Trophoblast cell (in vitro differentiated cells and primary cell): ENCODE results near the gene GSTP1.
"Not testable (repeated sequence)": the region's sequence is repeated elsewhere in the genome, so short reads cannot be mapped to it uniquely, and the experiment has no call there.

Experiments
- DNase-seq, 2 donors: peaks; one replicate each; pipeline ENCODE4 v3.0.0-alpha.2; 2016
- H2AFZ ChIP-seq: 2 replicates; pipeline ENCODE4 v1.6.1; 2013; ENCODE audit warnings: low read length, moderate library complexity, mild to moderate bottlenecking; ENCODE audit not compliant: insufficient read depth, poor library complexity
- H2AK5ac ChIP-seq: 2 replicates; pipeline ENCODE4 v1.6.1; 2013; ENCODE audit warnings: mild to moderate bottlenecking, low read length
- H2BK120ac ChIP-seq: 2 replicates; pipeline ENCODE4 v1.6.1; 2013; ENCODE audit warnings: low read length, mild to moderate bottlenecking, moderate library complexity; ENCODE audit not compliant: insufficient read depth, poor library complexity
- H2BK12ac ChIP-seq: 2 replicates; pipeline ENCODE4 v1.6.1; 2013; ENCODE audit warnings: mild to moderate bottlenecking, low read length, moderate library complexity
- H2BK5ac ChIP-seq: 2 replicates; pipeline ENCODE4 v1.6.1; 2013; ENCODE audit warnings: low read length, low read depth, moderate library complexity, mild to moderate bottlenecking; ENCODE audit not compliant: poor library complexity
- H3K14ac ChIP-seq: 2 replicates; pipeline ENCODE4 v1.6.1; 2013; ENCODE audit warnings: mild to moderate bottlenecking, low read length
- H3K18ac ChIP-seq: 2 replicates; pipeline ENCODE4 v1.6.1; 2013; ENCODE audit warnings: mild to moderate bottlenecking, low read length
- H3K23ac ChIP-seq: 2 replicates; pipeline ENCODE4 v1.6.1; 2013; ENCODE audit warnings: low read length
- H3K27ac ChIP-seq: 2 replicates; pipeline ENCODE4 v1.5.1; 2013; ENCODE audit warnings: low read depth, mild to moderate bottlenecking, inconsistent platforms, low read length, moderate library complexity
- H3K27me3 ChIP-seq: 2 replicates; pipeline ENCODE4 v1.6.1; 2013; ENCODE audit warnings: inconsistent platforms, mild to moderate bottlenecking, low read length, moderate library complexity; ENCODE audit not compliant: insufficient read depth
- H3K36me3 ChIP-seq, 2 experiments: 1 replicate in 1 of 2; 2 replicates in 1 of 2; pipeline ENCODE4 v1.6.1; 2013; ENCODE audit warnings: low read length in 2 of 2, mild to moderate bottlenecking in 2 of 2, moderate library complexity in 1 of 2; ENCODE audit not compliant: insufficient read depth in 2 of 2, control insufficient read depth in 1 of 2
- H3K4ac ChIP-seq: 2 replicates; pipeline ENCODE4 v1.6.1; 2013; ENCODE audit warnings: low read depth, mild to moderate bottlenecking, low read length, moderate library complexity
- H3K4me1 ChIP-seq, 2 experiments: 1 replicate in 1 of 2; 2 replicates in 1 of 2; pipeline ENCODE4 v1.6.1; 2013; ENCODE audit warnings: low read length in 2 of 2, mild to moderate bottlenecking in 2 of 2, moderate library complexity in 1 of 2; ENCODE audit not compliant: insufficient read depth in 2 of 2, control insufficient read depth in 1 of 2
- H3K4me2 ChIP-seq: 2 replicates; pipeline ENCODE4 v1.6.1; 2013; ENCODE audit warnings: inconsistent platforms, mild to moderate bottlenecking, low read length, moderate library complexity
- H3K4me3 ChIP-seq: 2 replicates; pipeline ENCODE4 v1.5.1; 2013; ENCODE audit warnings: mild to moderate bottlenecking, low read depth, low read length, inconsistent platforms
- H3K79me1 ChIP-seq: one replicate; pipeline ENCODE4 v1.6.1; 2013; ENCODE audit warnings: low read length
- H3K79me2 ChIP-seq: 2 replicates; pipeline ENCODE4 v1.6.1; 2013; ENCODE audit warnings: low read length, mild to moderate bottlenecking; ENCODE audit not compliant: control insufficient read depth, insufficient read depth, poor library complexity
- H3K9ac ChIP-seq: 2 replicates; pipeline ENCODE4 v1.6.1; 2013; ENCODE audit warnings: mild to moderate bottlenecking, low read length
- H3K9me3 ChIP-seq: 2 replicates; pipeline ENCODE4 v1.6.1; 2013; ENCODE audit warnings: low read depth, mild to moderate bottlenecking, control low read depth, inconsistent platforms, low read length; ENCODE audit not compliant: insufficient read depth
- H4K12ac ChIP-seq: 2 replicates; pipeline ENCODE4 v1.6.1; 2013; ENCODE audit warnings: low read depth, mild to moderate bottlenecking, low read length, moderate library complexity
- H4K8ac ChIP-seq: 2 replicates; pipeline ENCODE4 v1.6.1; 2013; ENCODE audit warnings: low read depth, mild to moderate bottlenecking, low read length, moderate library complexity
- H4K91ac ChIP-seq: one replicate; pipeline ENCODE4 v1.6.1; 2013; ENCODE audit warnings: low read depth, mild to moderate bottlenecking, low read length, moderate library complexity
- WGBS: extraction: QIAGEN DNeasy Blood & Tissue Kit; methylation state at CpG from one replicate; pipeline ENCODE4 v1.1.7; 2013; ENCODE audit warnings: missing lambda C conversion rate; ENCODE audit not compliant: insufficient read length, insufficient coverage; ENCODE audit errors: extremely low coverage; 5-methylcytosine and 5-hydroxymethylcytosine counted together

GSTP1 gene

DNA sequence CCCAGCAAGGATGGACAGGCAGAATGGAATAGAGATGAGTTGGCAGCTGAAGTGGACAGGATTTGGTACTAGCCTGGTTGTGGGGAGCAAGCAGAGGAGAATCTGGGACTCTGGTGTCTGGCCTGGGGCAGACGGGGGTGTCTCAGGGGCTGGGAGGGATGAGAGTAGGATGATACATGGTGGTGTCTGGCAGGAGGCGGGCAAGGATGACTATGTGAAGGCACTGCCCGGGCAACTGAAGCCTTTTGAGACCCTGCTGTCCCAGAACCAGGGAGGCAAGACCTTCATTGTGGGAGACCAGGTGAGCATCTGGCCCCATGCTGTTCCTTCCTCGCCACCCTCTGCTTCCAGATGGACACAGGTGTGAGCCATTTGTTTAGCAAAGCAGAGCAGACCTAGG is 2.3 kb downstream of the GSTP1 start:
- H2AFZ ChIP-seq: no peak overlapping the region
- H3K79me1 ChIP-seq: peaks cover 10% of the 10 kb centered on the region
- peaks cover 19% of the 10 kb centered on the region for H3K79me2 ChIP-seq
- H3K9me3 ChIP-seq: peaks cover 4% of the 10 kb centered on the region
- H3K36me3 ChIP-seq: peaks cover 28 to 32% of the 10 kb centered on the region in 2 experiments
- no peak overlapping the region for H2BK12ac ChIP-seq
- no peak overlapping the region for H3K18ac ChIP-seq
- no CpG with 5 or more reads among the region's 4 CpGs for WGBS
- no peak overlapping the region for H4K12ac ChIP-seq
- peak overlapping the region; percentile 63 for H3K4me2 ChIP-seq
- H3K4me3 ChIP-seq: no peak overlapping the region
- no peak overlapping the region for H3K4ac ChIP-seq
- no peak overlapping the region for H3K27ac ChIP-seq
- no peak for DNase-seq
- peaks cover 23 to 27% of the 10 kb centered on the region in 2 experiments for H3K4me1 ChIP-seq
- H3K9ac ChIP-seq: no peak overlapping the region
- H3K23ac ChIP-seq: no peak overlapping the region
- H4K91ac ChIP-seq: no peak overlapping the region
- H3K14ac ChIP-seq: no peak overlapping the region
- H2BK5ac ChIP-seq: no peak overlapping the region
- no peak overlapping the region for H4K8ac ChIP-seq
- no peak overlapping the region for H2BK120ac ChIP-seq
- no peaks in the 10 kb centered on the region for H3K27me3 ChIP-seq
- H2AK5ac ChIP-seq: no peak overlapping the region

DNA sequence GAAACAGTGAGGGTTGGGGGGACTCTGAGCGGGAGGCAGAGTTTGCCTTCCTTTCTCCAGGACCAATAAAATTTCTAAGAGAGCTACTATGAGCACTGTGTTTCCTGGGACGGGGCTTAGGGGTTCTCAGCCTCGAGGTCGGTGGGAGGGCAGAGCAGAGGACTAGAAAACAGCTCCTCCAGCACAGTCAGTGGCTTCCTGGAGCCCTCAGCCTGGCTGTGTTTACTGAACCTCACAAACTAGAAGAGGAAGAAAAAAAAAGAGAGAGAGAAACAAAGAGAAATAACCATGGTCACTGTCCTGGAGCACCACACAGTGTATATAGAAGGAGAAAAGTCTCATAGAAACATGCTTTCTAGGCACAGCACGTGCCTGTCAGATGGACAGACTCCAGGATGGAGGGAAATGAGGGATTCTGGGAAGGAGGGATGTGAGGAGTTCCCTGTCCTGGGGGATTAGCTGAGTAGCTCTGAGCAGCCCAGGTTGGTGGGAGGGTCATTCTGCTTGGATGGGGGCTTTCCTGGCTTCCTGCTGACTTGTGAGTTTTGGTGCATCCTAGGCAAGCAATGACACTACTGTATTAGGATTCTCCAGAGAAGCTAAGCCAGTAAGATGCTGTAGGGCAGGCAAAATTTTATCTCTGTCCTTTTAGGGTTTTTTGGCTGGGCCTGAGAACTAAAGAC is 3.1 kb downstream of the GSTP1 start:
- Histone ChIP-seq H3K27me3 (no peaks in the 10 kb centered on the region), H3K79me2 (peaks cover 19% of the 10 kb centered on the region), H3K23ac (no peak overlapping the region), H3K9ac (no peak overlapping the region), H2BK5ac (no peak overlapping the region), H3K27ac (no peak overlapping the region), H3K4me2 (no peak overlapping the region), H4K12ac (no peak overlapping the region), H3K79me1 (peaks cover 10% of the 10 kb centered on the region), H3K4ac (no peak overlapping the region), H3K36me3 (peaks cover 28 to 32% of the 10 kb centered on the region in 2 experiments), H3K4me1 (peaks cover 20 to 25% of the 10 kb centered on the region in 2 experiments), H3K4me3 (no peak overlapping the region), H3K9me3 (peaks cover 4% of the 10 kb centered on the region), H3K14ac (no peak overlapping the region), H4K8ac (no peak overlapping the region), H2AFZ (no peak overlapping the region), H4K91ac (no peak overlapping the region), H3K18ac (no peak overlapping the region), H2BK120ac (no peak overlapping the region), H2BK12ac (no peak overlapping the region), H2AK5ac (no peak overlapping the region)
- no peak for DNase-seq
- WGBS: no CpG with 5 or more reads among the region's 5 CpGs

DNA sequence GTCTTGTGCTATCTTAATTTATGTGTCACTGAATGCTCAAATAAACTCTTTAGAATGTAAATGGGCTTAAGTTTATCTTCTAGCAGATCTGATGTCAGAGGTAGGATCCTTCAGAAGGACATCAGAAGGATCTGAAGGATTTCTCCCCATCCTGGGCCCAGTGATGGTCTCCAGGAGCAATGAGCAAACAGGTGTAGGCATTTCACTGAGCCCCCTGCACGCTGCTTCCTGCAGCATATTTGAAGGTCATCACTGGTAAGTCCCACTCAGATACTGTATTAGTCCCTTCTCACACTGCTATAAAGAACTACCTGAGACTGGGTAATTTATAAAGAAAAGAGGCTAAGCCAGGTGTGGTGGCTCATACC is 4.5 kb downstream of the GSTP1 start:
- Histone ChIP-seq H3K9ac (no peak overlapping the region), H3K4me2 (no peak overlapping the region), H3K27me3 (no peaks in the 10 kb centered on the region), H2BK5ac (no peak overlapping the region), H3K14ac (no peak overlapping the region), H3K79me1 (peaks cover 10% of the 10 kb centered on the region), H3K18ac (no peak overlapping the region), H3K4ac (no peak overlapping the region), H3K23ac (no peak overlapping the region), H4K91ac (no peak overlapping the region), H2AK5ac (no peak overlapping the region), H2BK12ac (no peak overlapping the region), H4K12ac (no peak overlapping the region), H2AFZ (no peak overlapping the region), H3K27ac (no peak overlapping the region), H3K9me3 (peaks cover 4% of the 10 kb centered on the region), H4K8ac (no peak overlapping the region), H3K4me3 (no peak overlapping the region), H3K36me3 (peaks cover 28 to 32% of the 10 kb centered on the region in 2 experiments), H3K79me2 (peaks cover 19% of the 10 kb centered on the region), H2BK120ac (no peak overlapping the region), H3K4me1 (peaks cover 14 to 18% of the 10 kb centered on the region in 2 experiments)
- no CpG with 5 or more reads among the region's 1 CpG for WGBS
- DNase-seq: no peak

DNA sequence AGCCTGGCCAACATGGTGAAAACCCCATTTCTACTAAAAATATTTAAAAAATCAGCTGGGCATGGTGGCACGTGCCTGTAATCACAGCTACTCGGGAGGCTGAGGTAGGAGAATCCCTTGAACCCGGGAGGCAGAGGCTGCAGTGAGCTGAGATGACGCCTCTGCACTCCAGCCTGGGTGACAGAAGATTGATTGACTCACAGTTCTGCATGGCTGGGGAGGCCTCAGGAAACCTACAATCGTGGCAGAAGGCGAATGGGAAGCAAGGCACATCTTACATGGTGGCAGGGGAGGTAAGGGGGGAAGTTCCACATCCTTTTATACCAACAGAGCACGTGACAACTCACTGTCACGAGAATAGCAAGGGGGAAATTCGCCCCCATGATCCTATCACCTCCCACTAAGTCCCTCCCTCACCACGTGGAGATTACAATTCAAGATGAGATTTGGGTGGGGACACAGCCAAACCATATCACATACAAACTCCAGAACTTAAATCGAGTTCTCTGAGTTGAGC is 5.3 kb downstream of the GSTP1 start:
- not testable (repeated sequence) for H3K18ac ChIP-seq, H3K4ac ChIP-seq, H3K23ac ChIP-seq, H2AFZ ChIP-seq, H2AK5ac ChIP-seq, H3K14ac ChIP-seq, H3K9ac ChIP-seq, H3K27ac ChIP-seq, H3K9me3 ChIP-seq, H2BK120ac ChIP-seq, H2BK5ac ChIP-seq, H2BK12ac ChIP-seq, H4K91ac ChIP-seq, DNase-seq, H3K4me2 ChIP-seq, H3K27me3 ChIP-seq, H3K79me1 ChIP-seq, H4K12ac ChIP-seq, H4K8ac ChIP-seq, H3K4me3 ChIP-seq
- peaks cover 14 to 18% of the 10 kb centered on the region in 2 experiments for H3K4me1 ChIP-seq
- peaks cover 28 to 32% of the 10 kb centered on the region in 2 experiments for H3K36me3 ChIP-seq
- H3K79me2 ChIP-seq: peaks cover 16% of the 10 kb centered on the region
- no CpG with 5 or more reads among the region's 11 CpGs for WGBS
